ENCODE data around the gene TTC23L.

TTC23L gene

DNA sequence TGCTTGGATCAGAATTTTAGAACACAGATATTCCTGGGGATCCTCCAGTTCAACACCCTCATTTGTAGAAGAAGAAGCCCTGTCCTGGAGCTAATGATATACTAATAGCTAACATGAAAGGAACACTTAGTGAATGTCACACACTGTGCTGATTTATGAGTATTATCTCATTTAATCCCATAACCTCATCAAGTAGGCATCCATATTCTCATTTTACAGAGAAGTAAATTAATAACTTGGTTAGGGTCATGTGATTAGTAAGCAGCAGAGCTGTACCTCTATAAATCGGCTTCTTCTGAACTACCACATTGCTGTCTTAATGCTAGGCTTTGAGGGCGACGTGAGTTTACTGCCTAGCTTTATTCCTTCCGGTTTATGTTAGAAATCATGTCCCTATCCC, 6.0 kb downstream of the TTC23L start:
- no peak overlapping the region for H3K27ac ChIP-seq
- TF ChIP-seq, protein P1, sequence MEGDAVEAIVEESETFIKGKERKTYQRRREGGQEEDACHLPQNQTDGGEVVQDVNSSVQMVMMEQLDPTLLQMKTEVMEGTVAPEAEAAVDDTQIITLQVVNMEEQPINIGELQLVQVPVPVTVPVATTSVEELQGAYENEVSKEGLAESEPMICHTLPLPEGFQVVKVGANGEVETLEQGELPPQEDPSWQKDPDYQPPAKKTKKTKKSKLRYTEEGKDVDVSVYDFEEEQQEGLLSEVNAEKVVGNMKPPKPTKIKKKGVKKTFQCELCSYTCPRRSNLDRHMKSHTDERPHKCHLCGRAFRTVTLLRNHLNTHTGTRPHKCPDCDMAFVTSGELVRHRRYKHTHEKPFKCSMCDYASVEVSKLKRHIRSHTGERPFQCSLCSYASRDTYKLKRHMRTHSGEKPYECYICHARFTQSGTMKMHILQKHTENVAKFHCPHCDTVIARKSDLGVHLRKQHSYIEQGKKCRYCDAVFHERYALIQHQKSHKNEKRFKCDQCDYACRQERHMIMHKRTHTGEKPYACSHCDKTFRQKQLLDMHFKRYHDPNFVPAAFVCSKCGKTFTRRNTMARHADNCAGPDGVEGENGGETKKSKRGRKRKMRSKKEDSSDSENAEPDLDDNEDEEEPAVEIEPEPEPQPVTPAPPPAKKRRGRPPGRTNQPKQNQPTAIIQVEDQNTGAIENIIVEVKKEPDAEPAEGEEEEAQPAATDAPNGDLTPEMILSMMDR (conservative IDR thresholded peaks at IDR 0.05), result no peak
- no peak for TF ChIP-seq ZFX (IDR thresholded peaks at IDR 0.05)

GRCh38 chr5:34847056-34847455, 8.1 kb downstream of the TTC23L start:
- H3K27ac ChIP-seq, result no peak overlapping the region

GRCh38 chr5:34847552-34847951, 8.6 kb downstream of the TTC23L start:
- TF ChIP-seq, protein P1 (conservative IDR thresholded peaks at IDR 0.05), result no peak
- TF ChIP-seq ZFX (IDR thresholded peaks at IDR 0.05), result no peak
- no peak overlapping the region for H3K27ac ChIP-seq

More at GRCh38 chr5:34847056-34847455, 8.1 kb downstream of the TTC23L start:
- no peak for TF ChIP-seq ZFX (IDR thresholded peaks at IDR 0.05)
- TF ChIP-seq, protein P1 (conservative IDR thresholded peaks at IDR 0.05), result no peak

- TF ChIP-seq, protein P1 (conservative IDR thresholded peaks at IDR 0.05), result no peak
- no peak overlapping the region for H3K27ac ChIP-seq
These were observed 9.3 kb downstream of the TTC23L start for GRCh38 chr5:34848230-34848629.

- no peak overlapping the region for H3K27ac ChIP-seq
- no peak for TF ChIP-seq ZFX (IDR thresholded peaks at IDR 0.05)
- TF ChIP-seq, protein P1 (conservative IDR thresholded peaks at IDR 0.05), result no peak
These were observed 10.3 kb downstream of the TTC23L start for GRCh38 chr5:34849253-34849652.

DNA sequence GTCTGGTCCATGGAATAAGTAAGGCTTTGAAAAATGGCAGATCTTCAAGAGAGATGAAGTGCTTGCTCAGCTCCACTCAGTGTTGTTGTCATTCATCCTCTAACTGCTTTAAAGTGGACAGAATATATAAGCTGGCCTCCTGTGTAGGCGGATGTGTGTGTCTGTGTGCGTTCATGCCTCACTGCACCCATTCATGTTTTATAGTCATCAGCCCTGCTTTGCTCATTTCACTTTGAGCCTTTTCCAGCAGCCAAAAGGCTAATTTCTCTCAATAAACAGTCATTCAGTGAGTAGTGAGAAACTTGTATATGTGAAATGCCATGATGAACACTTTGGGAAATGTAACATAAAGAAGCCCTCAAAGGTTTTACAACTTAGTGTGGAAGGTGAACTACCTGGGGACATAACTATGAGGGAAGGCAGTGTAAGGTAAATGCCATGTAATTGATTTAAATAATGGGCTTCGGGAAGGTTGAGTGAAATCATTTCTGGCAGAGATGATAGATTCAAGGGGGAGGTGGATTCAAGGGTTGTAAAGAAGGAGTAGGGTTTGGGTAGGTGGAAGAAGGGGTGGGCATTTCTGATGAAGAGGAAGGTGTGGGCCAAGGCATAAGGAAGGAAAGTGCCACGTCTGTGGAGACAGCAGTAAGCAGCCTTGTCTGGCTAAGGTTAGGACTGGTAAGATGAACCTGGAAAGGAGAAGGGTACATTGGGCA, 15.7 kb downstream of the TTC23L start:
- H3K27ac ChIP-seq, result no peak overlapping the region
- TF ChIP-seq, protein P1 (conservative IDR thresholded peaks at IDR 0.05), result no peak
- TF ChIP-seq ZFX (IDR thresholded peaks at IDR 0.05), result no peak

GRCh38 chr5:34857161-34857560, 18.2 kb downstream of the TTC23L start:
- TF ChIP-seq ZFX (IDR thresholded peaks at IDR 0.05), result no peak
- TF ChIP-seq, protein P1 (conservative IDR thresholded peaks at IDR 0.05), result no peak
- H3K27ac ChIP-seq, result no peak overlapping the region
